Aortic smooth muscle cell (primary cell): ENCODE results near the gene GNRH2. TPM values are rescaled to one million over a fixed set of nuclear protein-coding genes. Genes with fewer than 3 reads are reported as not detected.

ENCODE experiments used
- total RNA-seq: library from RNA; depleted of rRNA; stranded (reverse); fragments of >200 nt; gene quantifications from 2 replicates; pipeline ENCODE4 v1.2.3, GENCODE V29; 2014

The GNRH2 gene, protein sequence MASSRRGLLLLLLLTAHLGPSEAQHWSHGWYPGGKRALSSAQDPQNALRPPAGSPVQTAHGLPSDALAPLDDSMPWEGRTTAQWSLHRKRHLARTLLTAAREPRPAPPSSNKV
- total RNA-seq: 0.26 and 0.50 TPM in 2 replicates

DNA sequence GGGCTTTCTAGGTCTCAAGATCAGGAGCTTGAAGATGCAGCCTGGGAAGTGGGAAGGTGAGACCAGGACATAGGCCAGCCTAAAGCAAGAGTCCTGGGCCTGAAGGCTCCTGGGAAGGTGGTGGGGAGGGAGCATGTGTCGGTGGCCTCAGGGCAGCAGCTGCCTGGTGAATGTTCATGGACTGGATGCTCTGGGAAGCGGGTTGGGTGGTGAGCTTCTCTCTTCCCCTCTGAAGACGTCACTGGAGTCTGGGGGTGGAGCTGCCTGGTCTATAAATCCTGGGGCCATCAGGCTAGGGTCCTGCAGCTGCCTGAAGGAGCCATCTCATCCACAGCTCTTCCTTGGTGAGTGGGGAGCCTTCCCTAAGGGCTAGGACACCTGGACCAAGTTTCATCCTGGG, at the start of gene GNRH2:
Gene GNRH2 (plus strand): TSS at position 301 of the 400 bp plus-strand sequence. CDS start 793 bp downstream, outside the sequence.

GRCh38 chr20:3045816-3046676, 2.6 kb downstream of the GNRH2 start, which contains the start of gene MRPS26:
MRPS26 (plus strand) TSS chr20:3046052; CDS start chr20:3046069, 17 bp downstream.

DNA sequence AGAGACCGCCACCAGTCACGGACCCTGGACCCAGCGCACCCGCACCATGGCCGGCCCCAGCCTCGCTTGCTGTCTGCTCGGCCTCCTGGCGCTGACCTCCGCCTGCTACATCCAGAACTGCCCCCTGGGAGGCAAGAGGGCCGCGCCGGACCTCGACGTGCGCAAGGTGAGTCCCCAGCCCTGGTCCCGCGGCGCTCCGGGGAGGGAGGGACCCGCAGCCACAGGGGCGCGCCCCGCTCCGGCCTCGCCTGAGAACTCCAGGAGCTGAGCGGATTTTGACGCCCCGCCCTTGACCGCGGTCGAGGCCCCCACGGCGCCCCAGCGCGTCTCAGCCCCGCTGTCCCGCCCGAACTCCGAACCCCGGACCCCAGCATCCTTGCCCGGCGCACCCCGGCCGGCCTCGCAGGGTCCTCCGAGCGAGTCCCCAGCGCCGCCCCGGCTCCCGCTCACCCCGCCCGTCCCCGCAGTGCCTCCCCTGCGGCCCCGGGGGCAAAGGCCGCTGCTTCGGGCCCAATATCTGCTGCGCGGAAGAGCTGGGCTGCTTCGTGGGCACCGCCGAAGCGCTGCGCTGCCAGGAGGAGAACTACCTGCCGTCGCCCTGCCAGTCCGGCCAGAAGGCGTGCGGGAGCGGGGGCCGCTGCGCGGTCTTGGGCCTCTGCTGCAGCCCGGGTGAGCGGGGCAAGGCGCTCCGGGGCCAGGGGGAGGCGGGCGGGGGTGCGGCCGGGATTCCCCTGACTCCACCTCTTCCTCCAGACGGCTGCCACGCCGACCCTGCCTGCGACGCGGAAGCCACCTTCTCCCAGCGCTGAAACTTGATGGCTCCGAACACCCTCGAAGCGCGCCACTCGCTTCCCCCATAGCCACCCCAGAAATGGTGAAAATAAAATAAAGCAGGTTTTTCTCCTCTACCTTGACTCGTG, 28.4 kb downstream of the GNRH2 start, which contains the start of gene OXT:
Gene OXT (plus strand): TSS at position 11 of the 920 bp plus-strand sequence. CDS start 36 bp downstream, at position 47.

DNA sequence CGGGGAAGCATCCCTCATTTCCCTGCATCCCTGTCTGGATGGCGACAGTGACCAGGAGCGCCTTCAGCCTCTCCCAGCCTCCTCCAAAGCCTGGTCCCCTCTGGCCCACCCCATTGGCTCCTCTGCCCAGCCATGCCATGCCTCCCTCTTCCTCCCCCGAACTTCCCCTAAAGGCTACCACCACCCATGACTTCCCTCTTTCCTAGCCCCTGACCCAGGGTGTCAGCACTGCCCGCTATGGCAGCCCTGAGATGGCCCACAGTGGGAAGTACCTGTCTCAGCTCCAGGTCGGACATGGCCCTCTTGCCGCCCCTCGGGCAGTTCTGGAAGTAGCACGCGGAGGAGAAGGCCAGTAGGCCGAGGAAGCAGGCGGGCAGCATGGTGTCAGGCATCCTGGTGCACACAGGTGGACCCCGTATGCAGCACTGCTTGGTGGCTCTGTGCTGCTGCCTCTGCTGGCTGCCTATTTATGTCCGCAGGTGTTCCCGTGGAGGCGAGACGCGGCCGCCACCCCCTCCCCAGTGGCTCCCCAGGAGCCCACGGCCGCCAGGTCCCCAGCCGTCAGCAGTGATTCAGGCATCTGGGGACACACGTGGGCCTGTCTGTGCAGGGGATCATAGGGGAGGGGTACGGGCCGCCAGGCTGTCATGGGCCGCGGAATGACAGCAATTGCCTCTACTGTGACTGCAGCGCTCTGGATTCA, 41.0 kb downstream of the GNRH2 start, which contains the start of gene AVP:
Gene AVP (minus strand): TSS at position 442 of the 703 bp plus-strand sequence. CDS start 50 bp downstream, at position 392.

Other genes with a start within 250 kb of the GNRH2 start
- gene CPXM1, start 243.0 kb upstream of the GNRH2 start, total RNA-seq: under 0.01 and 0.53 TPM in 2 replicates
- gene C20orf141, start 228.6 kb upstream of the GNRH2 start, total RNA-seq: not detected in 2 replicates
- not detected in 2 replicates for gene TMEM239, start 227.3 kb upstream of the GNRH2 start, total RNA-seq
- gene PCED1A, start 203.0 kb upstream of the GNRH2 start, total RNA-seq: 18.0 and 18.3 TPM in 2 replicates
- gene VPS16, start 202.9 kb upstream of the GNRH2 start, total RNA-seq: 67.0 and 77.8 TPM in 2 replicates
- 40.8 and 42.2 TPM in 2 replicates for gene PTPRA, start 170.1 kb upstream of the GNRH2 start, total RNA-seq
- 32.6 and 42.0 TPM in 2 replicates for gene MRPS26, start 2.4 kb downstream of the GNRH2 start, total RNA-seq
- not detected in 2 replicates for gene OXT, start 28.0 kb downstream of the GNRH2 start, total RNA-seq
- gene AVP, start 41.1 kb downstream of the GNRH2 start, total RNA-seq: not detected in 2 replicates
- gene FASTKD5, start 116.2 kb downstream of the GNRH2 start, total RNA-seq: 10.3 and 10.9 TPM in 2 replicates
- 2.6 and 2.9 TPM in 2 replicates for gene UBOX5, start 116.2 kb downstream of the GNRH2 start, total RNA-seq
- 2.5 and 4.4 TPM in 2 replicates for gene LZTS3, start 129.9 kb downstream of the GNRH2 start, total RNA-seq
- gene DDRGK1, start 161.1 kb downstream of the GNRH2 start, total RNA-seq: 30.7 and 47.0 TPM in 2 replicates
- gene ITPA, start 165.9 kb downstream of the GNRH2 start, total RNA-seq: 23.4 and 33.3 TPM in 2 replicates
- 0.12 and 0.26 TPM in 2 replicates for gene SLC4A11, start 195.6 kb downstream of the GNRH2 start, total RNA-seq